Effector CD8-positive, alpha-beta T cell (primary cell): Measurements from ENCODE around the gene PHF2.

Experiments
- DNase-seq: peaks from one replicate; lab custom pipeline; 2025; lab: John Stamatoyannopoulos, UW

The PHF2 gene

DNA sequence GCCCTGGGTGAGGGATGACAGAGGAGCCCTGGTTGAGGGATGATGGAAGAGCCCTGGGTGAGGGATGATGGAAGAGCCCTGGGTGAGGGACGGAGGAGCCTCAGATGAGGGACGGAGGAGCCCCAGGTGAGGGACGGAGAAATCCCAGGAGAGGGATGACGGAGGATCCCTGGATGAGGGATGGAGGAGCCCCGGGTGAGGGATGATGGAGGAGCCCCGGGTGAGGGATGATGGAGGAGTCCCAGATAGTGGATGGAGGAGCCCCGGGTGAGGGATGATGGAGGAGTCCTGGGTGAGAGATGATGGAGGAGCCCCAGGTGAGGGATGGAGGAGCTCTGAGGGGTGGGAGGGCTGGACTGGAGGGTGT is 10.9 kb downstream of the PHF2 start:
- no peak for DNase-seq

DNA sequence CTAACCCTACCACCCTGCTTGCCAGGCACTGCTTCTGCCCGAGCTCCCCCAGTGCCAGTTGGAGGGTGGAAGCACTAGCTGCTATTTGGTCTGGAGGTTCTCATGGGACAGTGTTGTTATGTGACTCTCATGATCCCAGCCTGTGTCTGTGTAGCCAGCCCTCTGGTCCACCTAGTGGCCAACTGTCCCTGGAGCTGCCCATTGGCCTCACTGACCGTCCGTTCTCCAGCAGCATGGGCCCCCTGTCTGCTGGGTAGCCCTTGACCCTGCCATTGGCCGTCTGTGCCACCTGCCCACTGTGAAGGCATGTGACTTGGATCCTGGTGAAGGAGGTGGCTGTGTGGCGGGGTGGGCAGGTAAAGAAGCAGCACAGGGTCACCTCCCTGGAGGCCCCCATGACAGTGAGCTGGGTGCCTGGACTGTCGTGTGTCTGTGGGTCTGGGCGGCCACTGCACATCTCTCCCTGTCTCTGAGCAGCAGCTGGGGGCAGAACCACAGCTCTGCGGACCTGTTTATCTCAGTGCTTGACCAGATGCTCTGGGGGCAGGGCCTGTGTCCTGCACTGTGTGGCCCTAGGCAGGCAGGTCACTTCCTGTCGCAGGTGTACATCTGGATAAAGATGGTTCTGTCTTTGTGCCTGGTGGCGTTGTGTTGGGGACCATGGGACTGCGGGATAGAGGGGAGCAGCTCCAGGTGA is 11.4 kb downstream of the PHF2 start:
- DNase-seq: no peak

- DNase-seq: no peak
These were observed 12.5 kb downstream of the PHF2 start for GRCh38 chr9:93588641-93589609.

- no peak for DNase-seq
These were observed 13.3 kb downstream of the PHF2 start for GRCh38 chr9:93589688-93590087.

DNA sequence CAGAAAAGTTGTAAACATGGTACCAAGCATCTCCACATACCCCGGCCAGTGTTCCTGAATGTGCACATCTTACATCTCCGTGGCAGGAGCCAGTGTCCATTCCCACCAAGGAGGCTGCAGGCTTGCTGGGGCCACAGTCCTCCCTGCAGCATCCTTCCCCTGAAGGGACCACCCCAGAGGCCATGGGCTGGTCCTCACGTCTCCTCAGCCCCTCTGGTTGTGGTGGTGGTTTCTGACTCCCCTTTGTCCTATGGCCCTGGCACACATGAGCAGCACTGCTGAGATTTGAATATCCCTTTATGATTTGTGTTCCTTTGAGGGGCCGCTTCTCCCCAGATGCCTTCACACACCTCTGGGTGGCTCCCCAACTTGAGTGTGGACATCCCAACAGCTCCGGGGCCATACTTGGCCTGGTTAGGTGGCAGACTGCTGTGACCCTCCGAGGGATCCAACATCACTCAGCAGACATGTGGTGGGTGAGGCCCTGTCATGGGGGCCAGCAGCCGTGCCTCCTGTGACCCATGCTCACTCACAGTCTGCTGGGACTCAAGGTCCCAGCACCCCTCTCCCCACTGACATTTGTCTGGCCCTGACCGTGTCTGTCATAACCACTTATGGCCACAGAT is 14.3 kb downstream of the PHF2 start:
- no peak for DNase-seq

GRCh38 chr9:93591301-93592007 is 15.1 kb downstream of the PHF2 start:
- no peak for DNase-seq

GRCh38 chr9:93592008-93592642 is 15.7 kb downstream of the PHF2 start:
- DNase-seq: no peak

- no peak for DNase-seq
These were observed 16.2 kb downstream of the PHF2 start for GRCh38 chr9:93592643-93593021.

DNA sequence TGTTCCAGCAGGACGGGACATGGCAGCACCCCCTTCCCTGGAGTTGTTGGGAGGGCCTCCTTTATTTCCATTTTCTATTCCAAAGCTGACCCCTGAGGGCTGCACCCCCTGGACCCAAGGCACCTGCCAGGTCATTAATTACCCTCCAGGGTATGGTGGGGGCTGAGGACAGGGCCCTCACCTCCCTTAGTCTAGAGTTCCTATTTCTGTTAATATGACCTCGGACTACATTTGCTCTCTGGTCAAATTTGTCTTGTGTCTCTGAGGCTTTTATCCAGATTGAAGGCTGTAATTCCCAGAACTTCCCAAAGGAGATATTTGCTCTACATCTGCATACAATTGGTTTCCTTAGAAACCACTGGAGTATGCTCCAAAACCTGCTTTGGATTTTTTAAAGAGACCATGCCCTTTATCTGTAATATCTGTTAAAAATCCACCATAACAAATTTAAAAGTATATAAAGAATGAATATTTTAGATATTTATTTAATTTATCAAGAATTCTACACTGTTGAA is 16.8 kb downstream of the PHF2 start:
- DNase-seq: no peak

DNA sequence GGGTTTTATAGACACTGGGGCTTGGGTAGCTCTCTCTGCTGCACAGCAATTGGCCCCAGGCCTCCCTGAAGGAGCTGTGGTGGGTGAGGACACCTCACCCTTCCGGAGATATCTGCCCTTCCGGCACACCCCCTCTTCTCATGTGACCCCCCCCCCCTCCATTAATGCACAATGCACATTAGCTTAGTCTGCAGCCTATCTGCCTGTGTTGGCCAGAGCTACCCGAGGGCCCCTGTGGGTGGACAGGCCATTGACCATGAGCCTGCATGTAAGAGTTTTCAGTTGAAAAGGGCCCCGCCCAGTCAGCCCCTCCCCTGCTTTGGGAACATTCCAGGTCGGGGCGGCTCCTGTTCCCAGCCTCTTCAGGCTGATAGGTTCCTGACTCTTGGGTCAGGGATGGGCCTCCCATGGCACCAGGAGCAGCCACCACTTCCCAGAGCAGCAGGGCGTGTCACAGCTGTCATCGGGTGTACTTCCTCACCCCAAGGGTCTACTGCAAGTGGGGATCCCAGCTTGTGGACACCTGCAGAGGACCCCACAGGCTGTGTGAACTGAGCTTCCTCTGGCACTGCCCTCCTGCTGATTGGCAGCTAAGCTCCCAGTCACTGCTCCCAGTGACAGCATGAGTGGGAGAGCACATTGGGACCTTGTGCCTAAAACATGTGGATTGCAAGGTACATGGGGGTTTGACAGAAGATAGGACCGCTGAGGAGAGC is 17.8 kb downstream of the PHF2 start:
- DNase-seq: no peak

GRCh38 chr9:93595461-93595860 is 19.1 kb downstream of the PHF2 start:
- DNase-seq: no peak

DNA sequence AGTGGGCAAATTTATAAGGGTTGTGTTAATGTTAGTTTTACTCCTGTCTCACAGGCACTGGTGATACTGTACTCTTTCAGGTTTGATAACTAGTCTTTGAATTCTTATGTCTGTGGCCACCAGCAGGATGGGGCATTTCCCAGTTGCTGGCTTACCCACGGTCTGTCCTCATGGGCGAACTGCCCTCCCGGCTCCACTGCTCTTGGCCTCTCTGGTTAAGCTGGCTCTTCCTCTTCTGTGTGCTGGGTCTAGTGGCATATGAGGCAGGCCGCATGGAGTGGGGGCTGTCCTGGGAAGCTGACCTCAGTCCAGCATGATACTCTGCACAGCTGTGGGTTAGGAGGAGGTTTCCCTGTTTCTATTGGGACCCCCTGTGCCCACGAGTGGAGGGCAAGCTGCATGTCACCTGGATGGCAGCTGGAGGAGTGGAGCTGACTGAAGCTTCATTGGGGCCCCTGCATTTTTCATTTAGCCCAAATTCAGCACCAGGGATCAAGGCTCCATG is 19.5 kb downstream of the PHF2 start:
- DNase-seq: no peak

GRCh38 chr9:93596399-93596798 is 20.0 kb downstream of the PHF2 start:
- no peak for DNase-seq

DNA sequence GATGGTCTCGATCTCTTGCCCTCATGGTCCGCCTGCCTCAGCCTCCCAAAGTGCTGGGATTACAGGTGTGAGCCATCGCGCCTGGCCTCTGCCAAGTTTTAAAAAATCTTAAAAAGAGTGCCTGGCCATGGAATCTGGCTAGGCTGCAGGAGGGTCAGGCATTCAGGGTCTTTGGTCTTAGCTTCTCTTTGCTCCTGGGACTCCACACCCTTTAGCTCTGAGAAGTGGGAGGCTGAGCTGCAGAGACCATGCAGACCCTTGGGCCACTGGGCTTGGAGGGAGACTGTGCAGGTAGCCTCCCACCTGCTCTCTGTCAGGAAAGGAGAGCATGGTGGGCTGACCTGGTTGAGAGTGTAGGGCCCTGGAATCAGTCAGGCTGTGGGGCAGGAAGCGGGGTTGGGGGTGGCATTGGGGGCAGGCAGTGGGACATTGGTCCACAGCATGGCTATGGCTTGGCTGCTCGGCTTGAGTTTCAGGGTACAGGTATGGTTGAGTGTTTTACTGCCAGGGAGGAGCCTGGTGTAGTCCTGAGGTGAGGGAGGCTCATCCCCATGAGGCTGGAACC is 20.8 kb downstream of the PHF2 start:
- no peak for DNase-seq

DNA sequence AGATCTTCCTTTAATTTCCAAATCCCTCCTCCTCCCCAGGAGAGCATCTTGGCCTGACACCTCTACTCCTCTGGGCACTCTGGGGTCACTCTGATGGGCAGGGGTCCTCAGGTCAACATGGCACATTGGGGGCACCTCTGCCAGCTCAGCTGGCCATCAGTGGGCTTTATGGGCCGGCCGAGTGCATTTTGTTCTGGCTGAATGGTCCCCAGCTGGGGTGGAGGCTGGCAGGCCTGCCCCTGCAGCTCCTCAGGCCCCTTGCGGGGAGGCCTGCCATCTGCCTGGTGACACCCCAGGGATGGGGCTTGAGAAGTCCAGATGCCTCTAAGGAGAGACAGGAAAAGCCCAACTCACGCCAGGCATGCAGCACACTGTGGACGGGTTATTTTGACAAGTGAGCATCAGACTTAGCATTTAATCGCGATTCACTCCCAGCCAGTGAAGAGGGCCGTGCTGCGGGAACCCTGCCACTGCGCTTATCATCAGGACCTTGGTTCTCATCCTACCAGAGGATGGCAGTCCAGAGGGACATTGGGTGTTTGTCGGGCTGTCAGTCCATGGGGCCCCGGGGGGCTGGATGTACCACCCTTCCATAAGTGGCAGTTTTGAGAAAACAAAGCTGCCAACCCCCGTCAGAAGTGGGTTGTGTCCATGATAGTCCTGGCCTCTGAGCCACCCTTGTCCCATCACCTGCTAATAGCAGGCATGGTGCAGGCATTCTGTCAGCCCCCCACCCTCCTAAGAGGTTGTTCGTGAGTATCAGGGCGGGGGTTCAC is 21.7 kb downstream of the PHF2 start:
- no peak for DNase-seq

GRCh38 chr9:93598647-93599241 is 22.4 kb downstream of the PHF2 start:
- DNase-seq: no peak

DNA sequence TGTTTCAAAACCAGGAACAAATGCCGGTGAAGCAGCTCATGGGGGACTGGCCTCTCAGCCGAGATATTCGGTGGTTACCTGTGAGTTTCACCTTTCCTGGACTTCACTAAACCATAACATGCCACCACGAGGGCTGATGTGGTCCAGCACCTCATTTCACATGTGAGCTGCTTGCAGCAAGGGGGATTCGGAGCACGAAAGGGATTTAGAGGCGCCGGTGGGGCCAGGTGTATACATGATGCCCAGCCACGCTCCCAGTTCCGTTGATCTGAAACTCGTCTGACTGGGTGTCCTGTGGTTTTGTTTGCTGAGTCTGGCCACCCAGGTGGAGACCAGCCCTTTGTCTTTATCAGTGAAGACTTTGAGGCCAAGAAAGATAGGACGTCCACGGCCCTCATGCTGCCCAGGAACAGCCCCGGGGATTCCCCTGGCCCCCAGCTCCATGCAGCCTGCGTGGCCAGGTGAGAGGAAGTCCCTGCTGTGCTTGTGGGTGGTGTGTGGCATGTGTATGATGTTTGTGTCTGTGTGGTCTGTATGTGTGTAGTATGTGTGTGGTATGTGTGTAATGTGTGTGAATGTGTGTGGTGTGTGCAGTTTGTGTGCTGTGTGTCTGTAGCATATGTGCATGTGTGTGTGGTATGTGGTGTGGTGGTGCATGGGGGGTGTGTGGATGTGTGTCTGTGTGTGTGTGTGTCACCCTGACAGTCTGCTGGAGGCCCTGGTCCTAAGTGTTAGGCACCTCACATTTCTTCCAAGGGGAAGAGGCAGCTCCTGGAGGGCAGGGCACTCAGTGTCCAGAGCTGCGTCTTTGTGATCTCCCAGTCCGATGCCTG is 23.4 kb downstream of the PHF2 start:
- no peak for DNase-seq

DNA sequence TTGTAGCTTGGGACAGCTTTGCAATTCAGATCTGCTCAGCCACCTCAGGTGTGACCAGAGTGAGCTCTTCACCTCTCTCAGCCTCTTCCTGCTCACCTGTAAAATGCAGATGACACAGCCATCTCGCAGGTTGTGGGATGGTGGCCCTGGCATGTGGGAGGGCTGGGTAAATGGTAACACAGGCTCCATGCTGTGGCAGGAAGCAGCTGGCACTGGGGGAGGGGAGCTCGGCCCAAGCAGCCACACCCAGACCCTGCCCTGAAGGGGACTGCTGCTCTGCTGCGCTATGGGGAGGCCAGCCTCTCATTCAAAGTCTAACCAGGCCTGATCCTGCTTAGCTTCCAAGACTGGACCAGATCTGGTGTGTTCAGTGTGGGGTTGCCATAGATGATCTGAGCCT is 24.1 kb downstream of the PHF2 start:
- no peak for DNase-seq
